ENCODE measurements around the gene F2. TPM values are rescaled to one million over a fixed set of nuclear protein-coding genes. Genes with fewer than 3 reads are reported as not detected.
A peak's percentile ranks its signal among the peaks of the same experiment; 100 is the strongest.

Gene F2
- total and polyA plus RNA-seq, 10 donors: 0.03 to 0.33 (median 0.23) TPM; not detected in 7

DNA sequence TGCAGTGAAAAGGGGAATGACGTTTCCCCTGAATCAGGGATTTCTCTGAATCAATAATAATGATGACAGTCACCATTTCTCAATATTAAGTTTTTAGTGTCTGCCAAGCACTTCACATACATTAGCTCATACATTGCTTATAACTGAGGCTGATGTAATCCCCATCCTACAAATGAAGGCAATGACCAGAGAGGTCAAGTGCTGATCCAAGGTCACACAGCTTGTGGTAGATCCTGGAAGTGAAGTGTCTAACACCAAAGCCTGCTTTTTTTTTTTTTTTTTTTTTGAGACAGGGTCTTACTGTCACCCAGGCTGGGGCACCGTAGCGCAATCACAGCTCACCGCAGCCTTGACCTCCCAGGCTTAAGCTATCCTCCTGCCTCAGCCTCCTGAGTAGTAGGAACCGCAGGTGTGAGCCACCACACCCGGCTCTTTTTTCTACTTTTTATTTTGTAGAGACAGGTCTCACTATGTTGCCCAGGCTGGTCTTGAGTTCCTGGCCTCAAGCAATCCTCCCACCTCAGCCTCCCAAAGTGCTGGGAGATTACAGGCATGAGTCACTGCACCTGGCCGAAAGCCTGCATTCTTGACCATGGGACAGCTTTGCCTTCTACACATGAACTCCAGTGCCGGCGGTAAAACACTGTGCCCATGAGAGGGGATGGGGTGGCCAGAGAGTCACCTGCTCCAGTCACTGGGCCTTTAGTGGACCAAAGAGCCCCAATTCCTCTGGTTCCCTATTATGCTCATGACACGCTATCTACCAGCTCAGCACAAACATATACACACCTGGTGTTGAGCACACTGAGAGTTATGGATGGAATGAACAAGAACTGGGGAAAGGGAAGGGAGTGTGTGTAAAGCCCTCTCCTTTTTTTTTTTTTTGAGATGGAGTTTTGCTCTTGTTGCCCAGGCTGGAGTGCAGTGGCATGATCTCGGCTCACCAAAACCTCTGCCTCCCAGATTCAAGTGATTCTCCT, 36.0 kb upstream of the F2 start:
- intact Hi-C loops (cut with DNase I; ENCODE audit: low total_unique reads): no loop called here
- Histone ChIP-seq H3K4me3 (no peak overlapping the region), H3K27ac (peak overlapping the region in 5 of 8 donors; percentile 48 to 78 (median 50)), H3K9me3 (no peaks in the 10 kb centered on the region), H3K36me3 (peaks cover 8 to 100% (median 81%) of the 10 kb centered on the region in 6 donors), H3K4me1 (peaks cover 8 to 71% (median 32%) of the 10 kb centered on the region in 6 donors), H3K27me3 (replicated peaks in 1 of 7) (no peaks in the 10 kb centered on the region)
- TF ChIP-seq POLR2A (IDR thresholded peaks at IDR 0.05) (no peak), CTCF (IDR thresholded peaks at IDR 0.05 in 8 of 11, conservative IDR thresholded peaks at IDR 0.05 in 3 of 11) (no peak), POLR2AphosphoS5 (IDR thresholded peaks at IDR 0.05) (no peak)
- peak; percentile 39 for DNase-seq
- 89 to 95% (median 93%) methylated on average over 9 to 11 of the region's 11 CpGs for WGBS, 5 donors

DNA sequence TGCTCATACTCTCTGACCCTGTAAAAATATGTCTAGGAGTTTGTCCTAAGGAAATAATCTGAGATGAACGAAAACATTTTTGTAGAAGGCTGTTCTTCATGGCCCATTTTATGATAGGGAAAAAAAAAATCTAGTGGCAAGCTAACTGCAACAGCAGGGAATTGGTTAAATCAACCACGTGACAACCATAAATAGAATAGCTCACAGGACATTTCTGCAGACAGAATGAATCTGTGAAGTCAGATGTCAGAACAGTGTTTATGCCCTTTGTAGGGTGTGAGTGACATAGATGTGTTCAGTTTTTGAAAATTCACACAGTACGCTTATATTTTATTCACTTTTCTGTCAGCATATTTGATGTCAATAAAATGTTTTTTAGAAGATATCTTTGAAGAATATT, 34.6 kb upstream of the F2 start:
- intact Hi-C loops (cut with DNase I; ENCODE audit: low total_unique reads): no loop called here
- Histone ChIP-seq H3K36me3 (peaks cover 0 to 100% (median 76%) of the 10 kb centered on the region in 6 donors), H3K4me1 (peaks cover 5 to 68% (median 30%) of the 10 kb centered on the region in 6 donors), H3K9me3 (no peaks in the 10 kb centered on the region), H3K27me3 (replicated peaks in 1 of 7) (no peaks in the 10 kb centered on the region), H3K4me3 (no peak overlapping the region), H3K27ac (peak overlapping the region in 5 of 8 donors; percentile 45 to 78 (median 50))
- TF ChIP-seq POLR2AphosphoS5 (IDR thresholded peaks at IDR 0.05) (no peak), POLR2A (IDR thresholded peaks at IDR 0.05) (no peak), CTCF (IDR thresholded peaks at IDR 0.05 in 8 of 11, conservative IDR thresholded peaks at IDR 0.05 in 3 of 11) (no peak)
- 72 to 77% (median 74%) methylated on average over 3 of the region's 3 CpGs for WGBS, 5 donors
- no peak for DNase-seq

DNA sequence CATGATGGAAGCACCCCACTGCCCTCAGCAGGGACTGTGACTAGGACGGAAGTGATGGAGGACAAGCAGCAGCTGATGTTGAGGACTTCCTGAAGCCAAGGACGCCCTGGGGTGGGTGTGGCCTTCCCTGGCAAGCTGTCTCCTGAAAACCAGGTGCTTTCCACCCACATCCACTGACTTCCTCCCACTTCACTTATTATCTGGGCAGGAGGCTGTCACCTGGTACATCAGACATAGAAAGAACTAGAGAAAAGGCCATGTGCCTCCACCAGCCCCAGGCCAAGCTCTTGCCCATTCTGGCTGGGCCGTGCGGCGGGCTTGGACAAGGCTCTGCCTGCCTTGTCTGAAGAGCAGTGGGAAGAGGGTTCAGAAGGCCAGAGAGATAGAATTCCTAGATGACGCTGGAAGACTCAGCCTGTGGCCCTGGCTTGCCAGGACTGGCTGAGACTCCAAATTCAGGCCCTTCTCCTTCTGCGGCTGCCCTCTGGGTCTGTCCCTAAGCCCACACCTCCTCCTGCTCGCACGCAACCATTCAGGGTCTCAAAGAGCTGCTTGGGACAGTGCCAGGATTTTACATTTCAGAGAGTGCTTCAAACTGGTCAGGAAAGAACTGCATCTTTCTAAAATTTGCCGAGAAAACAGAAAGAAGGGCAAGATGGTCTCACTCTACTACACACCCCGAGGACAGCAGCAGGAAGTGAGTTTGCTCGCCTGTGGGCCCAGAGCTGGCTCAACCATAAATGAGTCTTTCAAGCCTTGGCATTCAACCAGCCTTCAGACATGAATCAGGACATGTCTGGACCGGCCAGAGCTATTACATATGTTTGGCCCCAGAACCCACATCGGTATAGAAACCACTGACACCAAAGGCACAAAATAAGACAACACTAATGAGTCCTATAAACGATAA, 31.9 kb upstream of the F2 start:
- Histone ChIP-seq H3K4me3 (no peak overlapping the region), H3K36me3 (peaks cover 0 to 100% (median 69%) of the 10 kb centered on the region in 6 donors), H3K9me3 (no peaks in the 10 kb centered on the region), H3K27me3 (replicated peaks in 1 of 7) (no peaks in the 10 kb centered on the region), H3K4me1 (peaks cover 5 to 63% (median 29%) of the 10 kb centered on the region in 6 donors), H3K27ac (peak overlapping the region; percentile 32 to 81 (median 75))
- no peak for DNase-seq
- 54 to 76% (median 69%) methylated on average over 15 of the region's 15 CpGs for WGBS, 5 donors
- TF ChIP-seq POLR2AphosphoS5 (IDR thresholded peaks at IDR 0.05) (peak; percentile 50 to 71 (median 60)), CTCF (IDR thresholded peaks at IDR 0.05 in 8 of 11, conservative IDR thresholded peaks at IDR 0.05 in 3 of 11) (no peak), POLR2A (IDR thresholded peaks at IDR 0.05) (no peak)
- intact Hi-C loops (cut with DNase I; ENCODE audit: low total_unique reads): no loop called here
